ENCODE measurements around the gene SLC22A1. TPM values are rescaled to one million over a fixed set of nuclear protein-coding genes. Genes with fewer than 3 reads are reported as not detected.
"Not testable (repeated sequence)": the region's sequence is repeated elsewhere in the genome, so short reads cannot be mapped to it uniquely, and the experiment has no call there.

Gene SLC22A1
- total and polyA plus RNA-seq, 10 of the 15 experiments (the other 5 are each of a cell fraction or from before 2014, with no cell fraction given): 0.09 to 0.28 (median 0.15) TPM; not detected in 3

GRCh38 chr6:160114536-160114935 is 7.1 kb upstream of the SLC22A1 start:
- H4K20me1 ChIP-seq (ENCODE audit: control insufficient read depth, insufficient read depth); H3K9ac ChIP-seq (ENCODE audit: control insufficient read depth, insufficient read depth, low read length); H3K27ac ChIP-seq (ENCODE audit: control insufficient read depth, insufficient read depth); ATAC-seq; H2AFZ ChIP-seq (ENCODE audit: control insufficient read depth, low read depth, low read length); FAIRE-seq; H3K4me2 ChIP-seq (ENCODE audit: control insufficient read depth, insufficient read depth); H3K79me2 ChIP-seq (ENCODE audit: control insufficient read depth, insufficient read depth, low read length); RAD21 ChIA-PET (ENCODE audit: unreplicated experiment); H3K27me3 ChIP-seq (replicated peaks in 1 of 2; ENCODE audit: control insufficient read depth in 2 of 2, insufficient read depth in 2 of 2, low read length in 1 of 2); SMC1A ChIA-PET (ENCODE audit: uncharacterized antibody, unreplicated experiment); DNase-seq (ENCODE audit: low read depth, low spot score); in situ Hi-C loops (cut with MboI); H3K36me3 ChIP-seq (ENCODE audit: control insufficient read depth in 2 of 2, insufficient read depth in 2 of 2, low read length in 1 of 2); H3K4me1 ChIP-seq (ENCODE audit: control insufficient read depth, insufficient read depth, low read length); BruUV-seq (replicated peaks); CTCF ChIA-PET; POLR2A ChIA-PET; H3K4me3 ChIP-seq; H3K9me3 ChIP-seq (replicated peaks; ENCODE audit: control insufficient read depth, insufficient read depth, low read length); intact Hi-C loops (cut with micrococcal nuclease; ENCODE audit: unreplicated experiment): not testable (repeated sequence)
- 94% methylated on average over 19 of the region's 29 CpGs for WGBS (ENCODE audit: insufficient coverage, insufficient replicate concordance, low lambda C conversion rate, missing lambda C conversion rate)

- H3K36me3 ChIP-seq (ENCODE audit: control insufficient read depth in 2 of 2, insufficient read depth in 2 of 2, low read length in 1 of 2): no peaks in the 10 kb centered on the region
- ATAC-seq (no peak), DNase-seq (ENCODE audit: low read depth, low spot score) (no peak), FAIRE-seq (no peak)
- no peak overlapping the region for H3K4me2 ChIP-seq (ENCODE audit: control insufficient read depth, insufficient read depth)
- POLR2A ChIA-PET: no interaction called here
- H3K4me3 ChIP-seq: no peak overlapping the region
- H3K79me2 ChIP-seq (ENCODE audit: control insufficient read depth, insufficient read depth, low read length): no peaks in the 10 kb centered on the region
- no TSS peak for BruUV-seq (replicated peaks)
- SMC1A ChIA-PET (ENCODE audit: uncharacterized antibody, unreplicated experiment): no interaction called here
- H2AFZ ChIP-seq (ENCODE audit: control insufficient read depth, low read depth, low read length): no peak overlapping the region
- RAD21 ChIA-PET (ENCODE audit: unreplicated experiment): no interaction called here
- H3K9ac ChIP-seq (ENCODE audit: control insufficient read depth, insufficient read depth, low read length): no peak overlapping the region
- H3K27me3 ChIP-seq (replicated peaks in 1 of 2; ENCODE audit: control insufficient read depth in 2 of 2, insufficient read depth in 2 of 2, low read length in 1 of 2): no peaks in the 10 kb centered on the region
- no peaks in the 10 kb centered on the region for H3K4me1 ChIP-seq (ENCODE audit: control insufficient read depth, insufficient read depth, low read length)
- no peaks in the 10 kb centered on the region for H4K20me1 ChIP-seq (ENCODE audit: control insufficient read depth, insufficient read depth)
- CTCF ChIA-PET: interaction anchor here (1.0 kb wide), 1 partner anchor 15 kb away, joined by 3 read pairs; no protein-coding TSS in a partner anchor
- 93% methylated on average over 3 of the region's 3 CpGs for WGBS (ENCODE audit: insufficient coverage, insufficient replicate concordance, low lambda C conversion rate, missing lambda C conversion rate)
- in situ Hi-C loops (cut with MboI) (no loop called here), intact Hi-C loops (cut with micrococcal nuclease; ENCODE audit: unreplicated experiment) (no loop called here)
- H3K9me3 ChIP-seq (replicated peaks; ENCODE audit: control insufficient read depth, insufficient read depth, low read length): no peaks in the 10 kb centered on the region; the same call in 2 of the 3 replicates
- no peak overlapping the region for H3K27ac ChIP-seq (ENCODE audit: control insufficient read depth, insufficient read depth)
- TF ChIP-seq ZNF24 (IDR thresholded peaks at IDR 0.05) (no peak), GATAD2B (conservative IDR thresholded peaks at IDR 0.05; ENCODE audit: low read depth) (no peak), CEBPZ (IDR thresholded peaks at IDR 0.05; ENCODE audit: low read depth, low read length) (no peak), CHD2 (IDR thresholded peaks at IDR 0.05; ENCODE audit: borderline replicate concordance, low read depth, low read length) (no peak), BMI1 (IDR thresholded peaks at IDR 0.05; ENCODE audit: borderline replicate concordance) (no peak), ZBTB4 (CRISPR knock-in tag; IDR thresholded peaks at IDR 0.05) (no peak), SMAD1 (IDR thresholded peaks at IDR 0.05; ENCODE audit: low read depth, partially characterized antibody) (no peak), RELB (IDR thresholded peaks at IDR 0.05; ENCODE audit: low read depth) (no peak)
Observed at GRCh38 chr6:160115421-160115820, 6.2 kb upstream of the SLC22A1 start.

Measured in GM12878 (cell line).